GM18907 (cell line): ENCODE measurements around the gene OPCML.
A peak's percentile ranks its signal among the peaks of the same experiment; 100 is the strongest.

Source experiments
- ATAC-seq: cut with Tn5 transposase; IDR thresholded peaks from one replicate; pipeline ENCODE4 v1.9.1; 2021; ENCODE audit warnings: mild to moderate bottlenecking, moderate library complexity; ENCODE audit not compliant: unreplicated experiment

Gene OPCML

DNA sequence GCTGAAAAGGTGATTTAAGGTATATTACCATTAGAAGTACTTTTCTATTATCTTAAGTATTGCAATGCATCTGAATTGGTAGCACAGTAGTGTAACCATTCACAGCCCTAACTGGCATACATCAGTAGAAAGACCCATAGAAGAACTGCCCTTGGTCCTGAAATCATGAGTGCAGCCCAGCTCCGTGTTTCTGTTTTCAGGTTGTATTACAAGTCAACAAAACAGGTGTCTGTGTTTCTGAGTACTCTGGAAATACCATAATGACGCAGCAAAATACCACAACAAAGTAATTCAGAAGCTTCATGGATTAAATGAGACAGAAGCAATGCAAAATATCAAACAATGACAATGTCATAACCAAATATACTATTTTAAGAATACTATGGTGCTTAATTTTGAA is 226.3 kb downstream of the OPCML start:
- ATAC-seq, result no peak

DNA sequence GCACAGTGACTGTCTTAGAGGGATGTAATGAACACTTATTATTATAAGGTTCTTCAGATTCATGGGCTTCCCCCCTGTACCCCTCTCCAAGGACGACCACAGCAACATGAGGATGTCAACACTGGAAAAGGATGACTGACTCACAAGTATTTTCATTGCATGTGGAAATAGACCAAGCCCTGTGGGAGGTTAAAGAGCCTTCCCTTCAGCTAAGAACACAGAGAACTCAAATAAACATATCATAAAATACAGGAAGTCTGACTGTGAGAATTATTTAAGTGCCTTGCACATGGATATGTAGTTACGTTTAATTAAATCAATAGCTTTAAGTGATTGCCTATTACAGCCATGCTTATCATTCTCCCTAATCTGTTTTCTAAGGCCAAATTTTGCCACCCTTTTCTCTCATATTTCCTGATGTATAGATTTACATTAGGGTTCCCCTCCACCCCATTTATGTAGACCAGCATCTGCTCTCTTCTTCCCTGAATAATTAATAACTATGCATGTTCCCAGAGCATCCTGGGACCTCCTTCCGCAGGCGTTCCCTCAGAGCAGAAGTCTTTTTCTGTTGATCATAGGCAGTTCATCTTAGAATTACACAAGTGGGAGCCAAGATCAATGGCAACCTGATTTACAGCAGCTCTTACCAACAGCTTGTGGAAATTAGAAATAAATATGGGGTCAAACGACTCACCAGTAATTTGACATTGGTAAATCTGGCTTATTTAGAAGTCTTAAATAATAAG is 226.9 kb downstream of the OPCML start:
- ATAC-seq, result no peak

DNA sequence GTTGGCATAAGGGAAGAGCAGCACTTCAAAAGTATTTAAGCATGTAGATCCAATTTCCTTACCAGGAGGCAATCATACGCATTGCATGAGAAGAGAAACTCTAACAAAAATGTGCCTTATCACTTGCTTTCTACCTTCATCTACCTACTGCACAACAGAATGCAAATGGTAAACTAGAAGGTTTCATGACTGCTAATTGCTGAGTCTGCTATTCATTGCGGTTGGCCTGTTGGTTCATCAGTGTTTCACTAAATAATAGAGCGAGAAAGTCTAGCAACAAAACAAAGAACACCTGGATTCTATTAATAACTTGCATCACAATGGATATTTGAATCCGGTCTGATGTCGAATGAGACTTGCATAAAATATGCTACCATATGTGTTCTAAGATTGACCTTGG is 229.0 kb downstream of the OPCML start:
- no peak for ATAC-seq

DNA sequence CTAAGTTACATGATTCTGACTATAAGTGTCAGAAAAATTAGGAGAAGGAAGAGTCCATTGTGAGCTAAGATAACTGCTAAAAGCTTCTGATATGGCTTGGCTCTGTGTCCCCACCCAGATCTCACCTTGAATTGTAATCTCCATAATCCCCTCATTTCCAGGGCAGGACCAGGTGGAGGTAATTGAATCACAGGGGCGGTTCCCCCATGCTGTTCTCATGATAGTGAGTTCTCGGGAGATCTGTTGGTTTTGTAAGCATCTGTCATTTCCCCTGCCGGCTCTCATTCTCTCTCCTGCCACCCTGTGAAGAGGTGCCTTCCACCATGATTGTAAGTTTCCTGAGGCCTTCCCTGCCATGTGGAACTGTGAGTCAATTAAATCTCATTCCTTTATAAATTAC is 230.2 kb downstream of the OPCML start:
- no peak for ATAC-seq

DNA sequence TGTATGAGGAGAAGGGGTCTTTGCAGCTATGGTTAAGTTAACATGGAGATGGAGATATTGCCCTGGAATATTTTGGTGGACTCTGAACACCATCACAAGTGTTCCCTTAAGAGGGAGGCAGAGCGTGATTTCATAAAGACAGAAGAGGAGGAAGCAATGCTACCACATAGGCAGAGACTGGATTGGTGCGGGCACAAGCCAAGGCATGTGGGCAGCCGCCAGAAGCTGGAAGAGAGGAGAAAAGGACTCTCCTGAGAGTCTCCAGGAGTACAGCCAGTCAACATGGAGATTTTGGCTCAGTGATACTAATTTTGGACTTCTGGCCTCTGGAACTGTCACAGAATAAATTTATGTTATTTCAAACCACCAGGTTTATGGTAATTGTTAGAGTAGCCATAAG is 231.6 kb downstream of the OPCML start:
- ATAC-seq, result no peak

DNA sequence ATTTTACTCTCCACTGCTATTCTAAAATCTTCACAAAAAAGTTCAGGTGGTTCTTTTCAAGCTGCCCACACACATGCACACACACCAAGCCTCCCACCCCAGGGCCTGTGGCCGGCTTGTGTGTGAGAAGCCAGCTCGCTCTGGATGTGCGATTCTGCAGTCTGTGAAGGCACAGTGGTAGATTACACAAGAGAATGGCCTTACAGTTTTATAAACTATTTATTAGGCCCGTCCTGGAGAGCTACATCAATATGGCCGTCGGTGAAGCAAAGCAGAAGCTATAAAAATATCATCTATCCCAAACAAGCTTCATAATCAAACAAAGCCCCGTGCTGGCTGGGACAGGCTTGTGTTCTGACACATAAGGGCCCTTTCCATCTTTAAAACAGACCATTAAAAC is 240.5 kb downstream of the OPCML start:
- no peak for ATAC-seq

DNA sequence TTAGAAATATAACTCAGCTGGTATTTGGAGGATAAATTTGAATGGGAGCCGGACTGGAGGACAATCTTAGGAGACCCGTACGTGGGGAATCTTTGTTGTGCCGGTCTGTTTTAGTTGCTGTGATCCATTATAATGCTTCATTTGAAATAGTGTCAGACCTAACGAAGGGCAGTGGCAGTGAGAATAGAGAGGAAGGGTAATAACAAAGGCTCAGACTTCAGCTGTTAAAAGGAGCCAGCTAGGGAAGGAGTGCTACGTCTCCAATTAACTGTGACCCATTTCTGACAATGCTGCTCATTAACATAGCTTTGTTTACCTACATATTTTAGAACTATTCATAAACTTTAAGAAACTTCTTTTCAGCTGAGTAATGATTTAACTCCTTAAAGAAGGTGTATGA is 246.9 kb downstream of the OPCML start:
- no peak for ATAC-seq

DNA sequence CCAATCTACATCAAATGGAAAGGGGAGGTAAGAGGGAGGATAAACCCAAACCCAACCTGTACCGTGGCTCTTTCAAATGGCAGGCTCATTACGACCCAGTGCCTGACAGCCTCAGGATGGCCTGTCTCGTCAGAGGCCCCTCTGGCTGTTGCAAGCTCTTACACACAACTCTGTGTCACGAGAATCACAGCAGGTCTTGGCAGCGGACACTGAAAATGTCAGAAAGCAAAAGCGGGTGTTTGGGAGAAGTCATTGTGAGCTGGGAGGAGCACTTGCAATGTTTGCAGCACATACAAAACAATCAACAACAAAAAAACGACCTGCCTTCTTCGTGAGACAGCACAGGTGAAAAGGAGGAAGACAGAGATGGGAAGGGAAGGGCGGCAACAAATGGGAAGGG is 248.1 kb downstream of the OPCML start:
- no peak for ATAC-seq

DNA sequence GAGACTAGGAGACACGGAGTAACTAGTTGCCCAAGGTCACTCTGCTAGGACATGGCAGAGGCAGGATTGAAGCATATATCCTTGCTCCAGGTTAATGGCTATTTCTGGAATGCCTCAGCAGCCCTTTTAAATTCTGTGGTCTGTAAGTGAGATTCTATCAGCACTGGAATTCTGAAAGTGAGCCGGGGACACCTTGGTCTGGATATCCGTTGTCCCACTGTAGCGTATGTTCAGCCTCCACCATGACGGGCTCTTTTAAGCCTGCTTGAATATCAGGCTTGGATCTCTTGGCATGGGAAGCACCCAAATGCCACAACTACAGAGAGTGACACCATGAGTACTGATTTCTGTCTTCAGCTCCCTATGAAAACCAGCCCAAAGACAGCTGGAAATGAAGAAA is 254.4 kb downstream of the OPCML start:
- no peak for ATAC-seq

DNA sequence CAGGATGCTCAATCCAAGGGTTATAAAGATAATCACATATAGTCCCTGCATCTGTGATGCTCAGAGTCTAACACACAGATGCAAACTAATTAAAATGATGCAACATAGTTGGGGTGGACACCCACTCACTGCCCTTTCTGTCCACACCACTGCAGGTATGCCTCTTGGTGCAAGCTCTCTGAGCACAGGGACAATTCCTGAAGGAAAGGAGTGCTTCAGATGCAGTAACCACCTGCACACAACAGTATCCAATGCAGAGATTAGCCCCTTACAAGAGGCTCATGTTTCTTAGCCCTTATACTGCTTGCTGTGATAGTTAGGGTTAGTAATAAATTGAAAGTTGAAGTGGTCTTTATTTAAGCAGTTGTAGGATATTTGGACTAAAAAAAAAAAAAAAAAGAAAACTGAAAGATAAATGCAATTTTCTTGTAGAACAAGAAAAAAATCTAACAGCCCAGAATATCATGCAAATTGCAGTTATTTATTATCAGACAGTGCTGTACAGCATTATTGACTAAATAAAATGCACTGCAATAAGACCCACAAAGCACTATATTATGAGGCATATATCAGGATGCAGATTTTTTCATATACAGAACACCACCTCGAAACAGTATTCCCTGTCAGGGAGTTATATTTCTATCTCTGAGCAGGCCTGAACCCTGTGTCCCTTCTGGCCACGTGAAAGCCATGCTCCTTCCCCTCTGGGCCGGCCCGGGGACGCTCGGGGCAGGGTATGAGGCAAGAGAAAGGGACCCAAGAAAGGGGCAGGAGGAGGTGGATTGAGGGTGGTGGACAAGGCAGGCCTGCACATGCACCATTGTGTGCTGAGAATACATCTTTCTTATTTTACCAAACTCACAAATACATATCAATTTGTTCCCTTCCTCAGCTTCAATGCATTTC is 260.2 kb downstream of the OPCML start:
- ATAC-seq, result no peak

DNA sequence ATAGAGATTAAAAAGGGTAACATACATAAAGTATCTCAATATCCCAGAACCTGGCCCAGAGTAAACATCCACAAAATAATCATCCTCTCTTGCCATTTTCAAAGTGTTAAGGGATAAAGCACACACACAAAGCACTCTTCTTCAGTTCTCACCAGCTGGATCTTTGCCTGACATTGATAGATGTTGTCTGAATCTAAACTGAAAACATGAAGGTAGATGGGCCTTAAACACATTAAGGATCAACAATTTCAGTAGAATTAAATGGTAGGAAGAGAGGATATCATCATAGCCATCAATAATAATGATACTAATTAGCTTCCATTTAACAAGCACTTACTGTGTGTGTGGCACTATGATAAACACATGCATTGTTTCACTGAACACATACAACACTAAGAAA is 261.1 kb downstream of the OPCML start:
- ATAC-seq, result no peak

DNA sequence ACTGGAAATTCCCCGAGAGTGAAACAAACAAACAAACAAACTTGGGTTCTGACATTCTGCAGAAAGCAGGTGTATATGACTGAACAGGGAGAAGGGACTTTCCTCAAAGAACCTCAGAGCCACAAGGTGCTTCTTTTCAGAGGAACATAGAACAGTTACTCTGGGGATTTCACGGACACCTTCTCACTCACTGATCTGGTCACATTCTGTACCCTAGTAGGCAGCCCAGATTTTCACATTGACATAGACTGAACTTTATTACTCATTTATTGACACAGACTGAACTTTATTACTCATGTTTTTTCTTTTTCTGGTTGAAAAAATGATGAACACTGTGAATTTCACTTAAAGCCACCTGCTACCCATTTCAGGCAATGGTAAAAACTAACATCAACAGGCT is 263.0 kb downstream of the OPCML start:
- ATAC-seq, result peak; percentile 98

DNA sequence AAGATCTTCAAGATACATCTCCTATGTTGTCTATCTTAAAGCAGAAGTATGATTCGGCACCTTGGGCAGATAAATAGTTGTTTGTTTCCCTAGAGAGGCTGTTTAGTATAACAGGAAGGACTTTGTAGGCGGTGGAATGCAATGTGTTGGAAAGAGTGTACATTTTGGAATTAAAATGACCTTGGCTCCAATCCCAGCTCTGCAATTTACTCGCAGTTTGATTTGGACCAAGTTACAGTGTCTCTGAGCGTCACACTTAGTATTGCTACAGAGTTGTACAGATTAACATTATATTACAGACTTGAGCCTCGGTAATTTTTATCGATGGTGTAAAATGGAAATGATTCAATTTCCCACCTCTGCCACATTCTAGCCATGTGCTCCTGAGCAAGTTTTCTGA is 265.3 kb downstream of the OPCML start:
- no peak for ATAC-seq

DNA sequence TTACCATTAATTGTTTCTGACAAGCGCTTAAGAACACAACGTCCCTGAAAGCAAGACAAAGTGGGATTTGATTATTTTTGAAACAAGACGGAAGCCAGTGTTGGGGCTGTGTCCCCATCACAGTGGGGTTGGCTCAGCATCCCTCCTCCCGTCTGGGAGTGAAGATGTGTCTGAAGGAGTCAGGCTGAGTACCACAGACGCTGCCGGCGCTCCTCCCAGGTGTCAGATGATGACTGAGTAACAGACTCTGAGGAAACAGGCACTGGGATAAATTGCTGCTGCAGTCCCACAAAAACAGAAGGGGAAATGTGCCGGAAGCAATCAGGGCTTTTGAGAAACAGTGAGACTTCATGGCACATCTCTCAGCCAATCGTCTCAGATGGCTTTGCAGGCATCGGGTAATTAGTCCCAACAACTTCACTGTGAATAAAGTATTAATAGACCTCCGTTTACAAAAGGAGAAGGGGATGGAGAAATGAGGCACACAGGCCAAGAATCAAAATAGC is 266.7 kb downstream of the OPCML start:
- no peak for ATAC-seq

DNA sequence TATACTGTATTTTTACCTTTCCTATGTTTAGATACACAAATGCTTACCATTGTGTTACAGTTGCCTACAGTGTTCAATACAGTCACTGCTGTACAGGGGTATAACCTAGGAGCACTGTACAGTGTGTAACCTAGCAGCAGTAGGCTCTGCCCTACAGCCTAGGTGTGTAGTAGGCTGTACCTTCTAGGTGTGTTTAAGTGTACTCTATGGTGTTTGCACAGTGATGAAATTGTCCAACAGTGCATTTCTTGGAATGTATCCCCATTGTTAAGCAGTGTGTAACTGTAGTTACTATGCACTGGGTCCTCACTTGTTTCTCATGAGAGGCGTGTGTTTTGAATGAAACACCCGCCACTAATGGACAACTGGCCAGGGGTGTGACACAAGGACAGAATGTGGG is 269.0 kb downstream of the OPCML start:
- no peak for ATAC-seq

DNA sequence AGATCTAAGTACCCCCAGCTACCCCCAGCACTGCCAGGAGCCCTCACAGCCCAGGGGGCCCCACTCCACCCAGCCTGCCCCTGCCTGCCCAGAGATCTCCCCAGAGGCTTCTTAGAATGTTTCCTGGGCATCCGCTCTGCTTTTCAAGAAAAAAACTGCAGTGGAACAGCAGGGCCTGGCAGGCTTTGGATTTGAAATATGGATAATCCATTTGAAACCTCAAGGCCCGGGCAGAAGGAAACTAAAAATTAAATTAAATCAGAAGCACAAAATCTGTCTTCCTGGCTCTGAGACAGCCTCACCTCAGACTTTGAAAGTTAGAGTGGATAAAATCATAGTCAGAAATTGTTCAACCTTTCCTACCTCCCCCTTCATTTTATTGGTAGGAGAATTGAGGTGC is 273.6 kb downstream of the OPCML start:
- ATAC-seq, result no peak

DNA sequence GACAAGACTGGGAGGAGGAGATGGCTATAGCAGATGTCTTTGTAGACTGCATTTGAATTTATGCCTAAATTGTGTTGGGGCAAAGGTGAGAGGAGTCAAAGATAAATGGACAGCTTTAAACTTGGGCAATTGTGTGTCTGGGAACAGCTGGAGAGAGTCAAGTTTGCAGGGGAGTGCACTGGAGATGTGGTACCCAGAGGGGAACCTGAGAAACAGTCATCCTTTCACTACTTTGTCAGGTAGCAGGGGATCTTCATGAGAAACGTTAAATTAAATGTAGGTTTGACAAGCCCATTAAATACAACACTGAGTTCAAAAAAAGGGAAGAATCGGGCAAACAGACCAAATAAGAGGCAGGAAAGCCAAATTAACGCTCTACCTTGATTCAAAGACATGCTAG is 277.7 kb downstream of the OPCML start:
- no peak for ATAC-seq

DNA sequence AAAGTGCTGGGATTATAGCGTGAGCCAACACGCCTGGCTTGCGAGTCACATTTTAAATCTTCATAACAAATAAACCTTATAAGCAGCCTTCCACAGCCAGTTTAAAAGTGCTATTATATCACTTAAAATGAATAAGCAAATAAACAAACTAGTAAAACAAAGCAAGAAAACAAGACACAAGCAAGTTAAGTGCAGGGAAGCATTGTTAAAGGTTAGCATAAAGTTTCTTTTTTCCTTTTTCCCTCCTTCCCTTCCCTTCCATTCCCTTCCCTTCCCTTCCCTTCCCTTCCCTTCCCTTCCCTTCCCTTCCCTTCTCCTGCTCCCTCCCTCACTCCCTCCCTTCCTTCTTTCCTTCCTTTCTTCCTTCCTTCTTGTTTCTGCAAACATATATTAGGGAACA is 278.7 kb downstream of the OPCML start:
- no peak for ATAC-seq

DNA sequence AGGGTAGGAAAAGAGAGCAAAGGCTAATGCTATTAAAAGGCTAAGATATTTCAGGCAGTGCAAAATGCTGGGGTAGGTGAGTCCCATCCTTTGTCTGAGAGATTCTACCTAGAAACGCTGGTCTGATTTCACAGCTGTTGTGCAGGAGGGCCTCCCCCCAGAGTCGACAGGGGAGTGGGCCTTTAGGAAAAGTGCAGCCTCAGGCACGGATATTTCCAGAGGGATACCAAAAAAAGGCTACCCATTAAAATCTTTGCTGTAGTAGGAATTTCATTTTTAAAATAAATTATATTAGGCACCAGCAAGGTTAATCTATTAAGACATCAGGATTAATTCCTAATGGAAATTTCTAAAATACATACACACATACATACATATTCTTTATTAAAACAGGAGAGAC is 280.5 kb downstream of the OPCML start:
- ATAC-seq, result no peak

DNA sequence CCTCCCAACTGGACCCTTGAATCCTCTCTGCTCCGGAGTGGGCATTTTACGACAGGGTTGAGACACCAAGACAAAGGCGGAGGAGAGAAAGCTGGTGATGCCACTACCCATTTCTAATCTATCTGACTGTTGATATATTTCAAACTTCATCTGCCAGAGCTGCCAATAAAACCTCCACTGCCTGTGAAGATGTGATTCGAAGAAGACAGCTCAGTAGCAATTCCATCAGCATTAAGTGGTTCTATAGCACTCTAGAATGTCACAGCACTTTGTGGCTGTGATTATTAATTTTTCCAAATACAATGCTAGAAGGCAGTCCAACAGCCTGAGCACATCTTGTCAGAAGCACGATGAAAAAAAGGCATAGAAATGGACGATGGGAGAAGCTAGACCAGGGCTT is 282.8 kb downstream of the OPCML start:
- no peak for ATAC-seq

DNA sequence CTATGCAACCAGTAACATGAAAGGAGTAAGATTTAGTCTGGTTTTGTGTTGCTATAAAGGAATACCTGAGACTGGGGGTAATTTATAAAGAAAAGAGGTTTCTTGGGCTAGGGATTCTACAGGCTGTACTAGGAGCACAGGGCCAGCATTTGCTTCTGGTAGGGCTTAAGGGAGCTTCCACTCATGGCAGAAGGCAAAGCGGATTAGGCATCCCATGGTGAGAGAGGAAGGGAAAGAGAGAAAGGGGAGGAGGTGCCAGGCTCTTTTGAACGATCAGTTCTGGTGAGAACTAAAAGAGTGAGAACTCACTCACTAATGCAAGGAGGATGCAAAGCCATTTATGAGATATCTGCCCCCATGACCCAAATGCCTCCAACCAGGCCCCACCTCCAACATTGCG is 283.2 kb downstream of the OPCML start:
- ATAC-seq, result no peak

DNA sequence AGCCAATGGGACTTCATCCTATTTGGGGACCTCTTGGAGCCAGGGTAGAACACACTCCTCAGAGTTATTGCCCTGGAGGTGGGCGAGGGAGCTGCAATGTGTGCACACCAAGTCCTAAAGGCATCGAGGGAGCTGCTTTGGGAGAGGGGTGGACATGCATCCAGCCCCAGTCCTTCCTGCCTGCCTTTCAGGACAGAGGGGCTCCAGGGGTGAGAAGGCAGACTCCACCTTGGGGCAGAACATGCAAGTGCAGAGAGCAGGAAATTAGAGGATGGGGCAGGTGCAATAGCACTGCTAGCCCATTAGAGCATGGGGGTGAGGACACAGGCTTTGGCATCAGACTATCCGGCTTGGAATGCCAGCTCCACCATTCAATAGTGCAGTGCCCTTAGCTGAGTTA is 288.5 kb downstream of the OPCML start:
- no peak for ATAC-seq
